ENCODE measurements around the gene NAA38.
A peak's percentile ranks its signal among the peaks of the same experiment; 100 is the strongest.

Gene NAA38

DNA sequence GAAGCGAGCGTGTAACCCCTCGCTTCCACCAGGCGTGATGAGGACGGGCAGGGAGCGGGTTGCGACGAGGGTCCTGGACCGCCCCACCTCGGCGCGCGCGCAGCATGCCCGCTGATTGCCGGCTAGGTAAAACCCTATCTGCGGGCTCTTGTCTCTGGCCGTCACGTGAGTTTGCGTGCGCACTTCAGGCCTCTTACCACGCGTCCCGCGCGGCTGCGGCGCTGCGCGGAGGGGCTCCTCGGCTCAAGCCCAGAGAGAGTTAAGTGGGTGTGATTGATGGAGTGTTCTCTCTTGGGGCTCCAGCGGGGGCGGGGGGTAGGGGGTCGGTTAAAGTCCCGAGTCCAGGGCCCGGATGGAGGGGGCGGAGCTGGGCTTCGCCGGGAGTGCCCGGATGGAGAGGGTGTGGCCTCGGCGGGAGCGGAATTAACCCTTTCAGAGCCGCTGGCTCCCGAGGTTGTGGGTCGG, 15.4 kb downstream of the NAA38 start:
- DNase-seq (ENCODE audit: low read depth), result no peak
- TF ChIP-seq, protein P1, sequence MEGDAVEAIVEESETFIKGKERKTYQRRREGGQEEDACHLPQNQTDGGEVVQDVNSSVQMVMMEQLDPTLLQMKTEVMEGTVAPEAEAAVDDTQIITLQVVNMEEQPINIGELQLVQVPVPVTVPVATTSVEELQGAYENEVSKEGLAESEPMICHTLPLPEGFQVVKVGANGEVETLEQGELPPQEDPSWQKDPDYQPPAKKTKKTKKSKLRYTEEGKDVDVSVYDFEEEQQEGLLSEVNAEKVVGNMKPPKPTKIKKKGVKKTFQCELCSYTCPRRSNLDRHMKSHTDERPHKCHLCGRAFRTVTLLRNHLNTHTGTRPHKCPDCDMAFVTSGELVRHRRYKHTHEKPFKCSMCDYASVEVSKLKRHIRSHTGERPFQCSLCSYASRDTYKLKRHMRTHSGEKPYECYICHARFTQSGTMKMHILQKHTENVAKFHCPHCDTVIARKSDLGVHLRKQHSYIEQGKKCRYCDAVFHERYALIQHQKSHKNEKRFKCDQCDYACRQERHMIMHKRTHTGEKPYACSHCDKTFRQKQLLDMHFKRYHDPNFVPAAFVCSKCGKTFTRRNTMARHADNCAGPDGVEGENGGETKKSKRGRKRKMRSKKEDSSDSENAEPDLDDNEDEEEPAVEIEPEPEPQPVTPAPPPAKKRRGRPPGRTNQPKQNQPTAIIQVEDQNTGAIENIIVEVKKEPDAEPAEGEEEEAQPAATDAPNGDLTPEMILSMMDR (IDR thresholded peaks at IDR 0.05; ENCODE audit: low read depth, low read length, missing control alignments), result no peak
- peak overlapping the region; percentile 82 for H3K4me3 ChIP-seq (ENCODE audit: low read depth, low read length)

DNA sequence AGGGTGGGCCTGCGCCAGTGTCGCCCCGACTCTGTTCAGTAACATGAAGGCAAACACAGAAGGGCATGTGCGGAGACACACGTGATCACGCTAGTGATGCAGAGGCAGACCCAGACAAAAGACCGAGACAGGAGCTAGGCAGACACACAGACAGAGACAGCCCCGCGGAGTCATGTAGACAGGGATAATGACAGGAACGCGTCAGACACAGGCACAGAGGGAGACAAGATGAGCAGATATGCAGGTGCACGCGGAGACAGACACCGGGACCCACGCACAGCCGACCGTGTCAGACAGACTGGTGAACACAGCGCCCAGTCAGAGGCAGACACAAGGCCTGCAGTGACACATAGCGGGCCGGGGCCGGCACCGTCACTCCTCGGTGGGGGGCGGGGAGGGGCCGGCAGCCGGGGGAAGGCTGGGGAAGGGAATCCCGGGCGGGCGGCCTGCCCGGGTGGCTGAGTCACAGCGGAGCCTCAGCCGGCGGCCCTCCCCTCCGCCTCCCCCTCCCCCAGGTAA, 15.9 kb downstream of the NAA38 start:
- TF ChIP-seq, protein P1 (IDR thresholded peaks at IDR 0.05; ENCODE audit: low read depth, low read length, missing control alignments), result no peak
- peak overlapping the region; percentile 82 for H3K4me3 ChIP-seq (ENCODE audit: low read depth, low read length)
- no peak for DNase-seq (ENCODE audit: low read depth)

DNA sequence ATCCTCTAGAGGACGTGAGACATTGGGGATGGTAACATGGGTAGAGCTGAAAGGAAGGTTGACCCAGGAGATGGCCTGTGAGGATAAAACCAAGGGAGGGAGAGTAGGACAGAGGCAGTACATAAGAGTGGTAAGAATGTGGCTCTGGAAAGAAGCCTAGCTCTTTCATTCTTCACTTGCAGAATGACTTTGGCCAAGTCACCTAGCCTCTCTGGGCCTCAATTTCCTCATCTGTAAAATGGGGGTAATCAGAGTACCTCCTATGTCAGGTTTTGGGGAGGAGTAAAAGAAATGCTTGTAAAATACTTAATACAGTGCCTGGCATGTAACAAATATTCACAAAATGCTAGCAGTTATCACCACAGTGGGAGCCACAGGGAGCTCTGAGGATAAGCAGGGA, 16.5 kb downstream of the NAA38 start:
- no peak for DNase-seq (ENCODE audit: low read depth)
- TF ChIP-seq, protein P1 (IDR thresholded peaks at IDR 0.05; ENCODE audit: low read depth, low read length, missing control alignments), result no peak
- H3K4me3 ChIP-seq (ENCODE audit: low read depth, low read length), result peak overlapping the region; percentile 82; the same call in 1 of the 2 replicates

DNA sequence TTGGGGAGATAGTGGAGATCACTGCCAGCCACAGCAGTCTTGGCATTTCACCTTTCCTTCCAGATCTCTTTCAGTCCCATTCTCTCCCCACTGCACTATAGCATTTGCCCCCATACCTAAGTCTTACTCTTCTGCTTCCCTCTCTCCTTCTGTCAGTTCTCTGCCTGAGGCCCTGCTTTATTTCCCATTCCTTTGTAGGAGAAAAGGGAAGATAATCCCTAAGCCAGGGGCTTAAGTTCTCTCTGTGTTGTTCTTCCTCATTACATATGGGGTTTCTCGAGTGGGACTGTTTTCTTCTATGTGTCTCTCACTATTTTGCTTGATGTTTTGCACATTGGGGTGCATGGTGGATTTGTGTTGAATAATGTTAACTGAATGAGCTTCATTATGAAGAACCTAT, 16.9 kb downstream of the NAA38 start:
- DNase-seq (ENCODE audit: low read depth), result no peak
- TF ChIP-seq, protein P1 (IDR thresholded peaks at IDR 0.05; ENCODE audit: low read depth, low read length, missing control alignments), result no peak
- no peak overlapping the region; the same call in 1 of the 2 replicates for H3K4me3 ChIP-seq (ENCODE audit: low read depth, low read length)

DNA sequence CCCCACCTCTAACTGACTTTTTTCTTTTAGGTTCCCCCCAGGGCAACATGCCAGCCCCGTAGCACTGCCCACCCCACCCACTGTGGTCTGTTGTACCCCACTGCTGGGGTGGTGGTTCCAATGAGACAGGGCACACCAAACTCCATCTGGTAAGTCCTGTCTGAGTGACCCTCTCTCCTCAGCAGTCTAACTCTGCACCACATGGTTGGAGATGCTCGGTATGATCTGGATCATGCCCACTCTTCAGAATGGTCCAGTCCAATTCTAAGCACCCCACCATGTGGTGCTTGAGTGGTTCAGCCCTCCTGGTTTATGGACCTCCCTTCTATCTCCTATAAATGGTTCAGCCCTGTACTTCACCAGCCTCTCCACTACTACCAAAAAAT, 17.5 kb downstream of the NAA38 start:
- TF ChIP-seq, protein P1 (IDR thresholded peaks at IDR 0.05; ENCODE audit: low read depth, low read length, missing control alignments), result no peak
- DNase-seq (ENCODE audit: low read depth), result no peak
- no peak overlapping the region for H3K4me3 ChIP-seq (ENCODE audit: low read depth, low read length)

DNA sequence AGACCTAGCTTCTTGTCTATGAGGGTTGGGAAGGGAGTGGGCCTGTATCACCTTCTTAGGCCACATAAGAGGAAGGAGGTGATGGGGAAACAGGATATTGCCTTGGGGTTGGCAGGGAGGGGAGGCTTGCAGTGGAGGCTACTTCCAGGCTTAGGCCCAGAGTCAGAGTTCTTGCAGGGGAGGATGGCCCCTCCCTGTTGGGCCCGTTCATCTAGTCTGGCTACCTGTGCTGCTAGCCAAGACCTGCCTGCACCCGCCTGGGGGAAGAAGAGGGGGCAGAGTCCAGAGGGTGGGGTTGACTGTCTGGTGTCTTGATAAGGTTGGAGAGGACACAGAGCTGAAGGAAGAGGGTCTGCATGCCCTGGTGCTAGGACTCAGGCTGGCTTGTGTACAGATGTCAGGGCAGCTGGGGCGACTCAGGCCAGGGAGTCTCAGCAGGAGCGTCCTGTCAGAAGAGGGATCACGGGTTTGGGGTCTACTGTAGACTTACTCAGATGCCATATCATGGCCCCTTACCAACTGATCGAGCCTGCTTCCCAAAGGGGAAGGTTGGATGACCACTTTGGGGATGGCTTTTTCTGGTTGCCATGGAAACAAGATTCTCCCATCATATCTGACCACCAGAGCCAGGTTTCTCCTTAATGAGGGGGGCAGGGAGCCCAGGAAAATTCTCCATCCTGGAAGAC, 18.0 kb downstream of the NAA38 start:
- TF ChIP-seq, protein P1 (IDR thresholded peaks at IDR 0.05; ENCODE audit: low read depth, low read length, missing control alignments), result no peak
- peak overlapping the region; percentile 11; the same call in 1 of the 2 replicates for H3K4me3 ChIP-seq (ENCODE audit: low read depth, low read length)
- DNase-seq (ENCODE audit: low read depth), result no peak
